HG03135 (cell line): Measurements from ENCODE around the gene PRR33.
"Not testable (repeated sequence)": the region's sequence is repeated elsewhere in the genome, so short reads cannot be mapped to it uniquely, and the experiment has no call there.

Source experiments
- ATAC-seq: cut with Tn5 transposase; IDR thresholded peaks from one replicate; pipeline ENCODE4 v1.9.1; 2021; ENCODE audit warnings: mild to moderate bottlenecking, moderate library complexity; ENCODE audit not compliant: unreplicated experiment

Gene PRR33

DNA sequence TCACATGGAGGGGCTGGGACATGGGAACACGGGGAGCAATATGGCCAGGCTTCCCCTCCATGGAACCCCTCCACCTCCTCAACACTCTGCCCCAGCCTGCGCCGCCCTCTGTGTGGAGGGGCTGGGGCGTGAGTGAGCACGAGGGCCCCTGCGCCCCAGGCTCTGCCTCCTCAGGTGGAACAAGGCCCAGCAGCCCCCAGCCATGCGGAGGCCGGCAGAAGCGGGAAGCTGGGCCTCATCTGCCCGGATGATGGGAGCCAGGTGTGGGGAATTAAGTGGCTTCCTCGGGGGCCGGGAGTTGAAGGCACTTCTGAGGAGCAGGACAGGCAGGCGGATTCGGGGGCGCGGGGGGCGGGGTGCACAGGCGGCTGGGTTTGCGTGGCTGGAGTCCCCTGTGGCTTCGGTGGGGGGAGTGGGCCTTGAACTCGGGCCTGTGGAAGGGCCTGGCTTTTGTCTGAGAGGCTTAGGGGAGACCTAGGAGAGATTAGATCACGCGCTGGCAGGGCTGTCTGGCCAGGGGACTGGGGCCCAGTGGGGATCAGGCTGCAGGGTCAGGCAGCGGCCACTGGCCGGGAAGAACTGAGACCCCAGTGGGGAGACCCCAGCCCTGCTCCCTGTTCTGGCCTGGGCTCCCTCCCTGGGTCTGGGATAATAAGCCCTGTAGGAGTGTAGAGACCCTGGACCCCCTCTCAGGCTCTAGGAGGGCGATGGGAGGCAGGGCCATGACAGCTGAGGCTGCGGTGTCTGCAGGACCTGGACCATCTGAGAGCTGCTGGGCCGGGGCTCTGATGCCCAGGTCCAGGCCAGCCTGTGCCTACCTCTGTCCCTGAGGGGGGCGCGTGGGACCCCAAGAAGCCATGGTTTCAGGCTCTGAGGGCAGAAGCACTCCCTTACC lies 13.3 kb downstream of the PRR33 start:
- ATAC-seq, result no peak

DNA sequence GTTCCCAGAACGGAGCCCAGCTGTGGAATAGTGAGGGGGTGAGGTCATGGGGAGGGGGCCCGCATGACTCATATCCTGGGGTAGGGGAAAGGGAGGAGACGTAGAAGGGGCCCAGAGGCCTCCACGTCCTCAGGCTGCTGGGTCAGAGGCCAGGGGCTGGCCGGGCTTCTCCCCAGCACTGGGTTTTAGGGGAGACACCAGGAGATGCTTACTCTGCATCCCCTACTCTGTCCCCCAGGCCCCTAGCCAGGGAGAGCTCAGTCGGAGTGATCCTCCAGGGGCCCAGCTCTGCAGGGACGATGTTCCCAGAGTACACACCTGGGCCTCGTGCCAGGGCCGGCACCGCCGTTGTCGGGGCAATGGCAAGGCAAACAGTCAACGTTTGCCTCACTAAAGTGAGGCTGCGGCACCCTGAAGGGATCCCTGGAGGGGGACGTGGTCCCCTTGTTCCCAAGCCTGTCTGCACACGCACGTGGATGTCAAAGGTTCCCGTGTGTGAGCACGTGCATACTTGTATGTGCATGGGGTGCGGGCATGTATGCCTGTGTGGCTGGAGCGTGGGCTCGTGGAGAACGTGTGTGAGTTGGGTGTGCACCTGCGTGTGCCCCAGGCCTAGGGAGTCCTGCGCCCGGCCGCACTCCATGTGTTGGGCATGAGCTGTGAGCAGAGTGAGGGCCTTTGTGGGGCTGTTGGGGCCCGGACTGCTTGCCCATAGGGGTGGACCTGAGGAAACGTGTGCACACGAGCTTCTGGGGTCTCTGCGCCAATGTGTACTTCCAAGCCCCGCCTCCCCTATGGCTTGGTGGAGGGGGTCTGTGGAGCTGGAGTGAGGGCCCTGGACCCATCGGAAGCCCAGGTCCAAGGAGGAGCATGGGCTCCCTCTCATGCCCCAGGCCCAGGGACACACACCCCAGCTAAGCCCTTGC lies 14.2 kb downstream of the PRR33 start:
- ATAC-seq, result no peak

DNA sequence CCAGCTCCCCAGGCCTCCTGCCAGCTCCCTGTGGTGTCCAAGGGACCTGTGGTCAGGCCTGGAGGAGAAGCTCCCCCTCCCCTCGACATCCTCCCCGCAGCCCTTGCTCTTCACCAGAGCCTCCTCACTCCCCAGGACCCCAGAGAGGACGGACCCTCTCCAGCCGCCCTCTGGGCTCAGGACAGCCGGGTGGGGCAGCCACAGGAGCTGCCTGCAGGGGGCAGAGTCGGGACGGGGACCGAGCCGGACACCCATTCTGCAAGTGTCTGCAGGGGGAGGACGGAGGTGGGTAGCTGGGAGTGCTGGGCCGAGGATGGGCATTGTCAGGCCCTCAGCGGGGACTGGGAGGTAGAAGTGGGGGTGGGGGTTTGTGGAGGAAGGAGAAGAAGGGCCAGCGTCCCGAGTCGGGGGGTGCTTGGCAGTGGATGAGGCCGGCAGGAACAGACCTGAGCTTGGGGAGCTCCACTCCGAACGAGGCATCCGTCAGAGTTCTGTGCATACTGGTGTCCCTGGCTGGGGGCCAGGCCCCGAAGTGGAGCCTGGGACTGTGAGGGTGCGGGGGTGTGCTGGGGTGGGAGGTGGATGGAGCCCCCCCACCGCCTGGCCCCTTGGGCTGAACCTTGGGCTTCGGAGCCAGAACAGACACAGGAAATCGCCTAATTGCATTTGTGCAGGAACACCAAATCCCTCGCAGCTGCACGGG lies 15.2 kb downstream of the PRR33 start:
- ATAC-seq, result no peak

- ATAC-seq, result not testable (repeated sequence)
Observed at GRCh38 chr11:1875851-1876301, 15.8 kb downstream of the PRR33 start.

DNA sequence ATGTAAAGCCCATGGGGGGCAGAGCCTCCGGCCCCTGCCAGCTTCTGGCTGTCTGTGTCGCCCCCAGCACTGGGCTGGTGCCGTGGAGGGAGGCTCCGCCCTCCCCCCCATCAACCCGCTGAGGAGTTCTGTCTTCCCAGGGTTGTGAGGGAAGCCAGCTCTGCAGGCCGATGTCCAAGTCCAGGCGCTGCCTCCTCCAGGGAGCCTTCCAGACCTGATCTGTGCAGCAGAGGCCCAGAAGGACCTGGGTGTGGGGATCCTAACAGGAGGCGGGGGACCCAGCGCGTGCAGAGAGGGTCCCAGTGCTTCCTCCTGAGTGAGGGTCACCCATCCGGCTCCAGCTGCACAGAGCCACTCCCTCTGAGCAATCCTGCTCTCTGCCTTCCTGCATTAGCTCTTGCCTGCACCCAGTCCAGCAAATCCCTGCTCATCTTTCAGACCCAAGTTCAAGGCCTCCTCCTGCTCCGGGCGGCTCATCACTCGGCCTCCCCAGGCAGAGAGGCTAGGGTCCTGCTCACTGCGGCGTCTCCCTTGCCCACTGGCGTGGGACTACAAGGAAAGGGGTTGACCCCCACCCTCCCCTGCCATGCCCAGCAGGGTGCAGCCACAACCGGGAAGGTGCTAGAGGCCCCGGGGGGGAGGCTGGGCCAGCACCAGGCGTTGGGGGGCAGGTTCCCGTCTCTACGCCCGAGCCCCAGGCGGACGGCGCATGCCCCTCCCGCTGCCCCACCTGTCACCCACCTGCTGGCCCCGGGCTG lies 16.4 kb downstream of the PRR33 start:
- no peak for ATAC-seq

DNA sequence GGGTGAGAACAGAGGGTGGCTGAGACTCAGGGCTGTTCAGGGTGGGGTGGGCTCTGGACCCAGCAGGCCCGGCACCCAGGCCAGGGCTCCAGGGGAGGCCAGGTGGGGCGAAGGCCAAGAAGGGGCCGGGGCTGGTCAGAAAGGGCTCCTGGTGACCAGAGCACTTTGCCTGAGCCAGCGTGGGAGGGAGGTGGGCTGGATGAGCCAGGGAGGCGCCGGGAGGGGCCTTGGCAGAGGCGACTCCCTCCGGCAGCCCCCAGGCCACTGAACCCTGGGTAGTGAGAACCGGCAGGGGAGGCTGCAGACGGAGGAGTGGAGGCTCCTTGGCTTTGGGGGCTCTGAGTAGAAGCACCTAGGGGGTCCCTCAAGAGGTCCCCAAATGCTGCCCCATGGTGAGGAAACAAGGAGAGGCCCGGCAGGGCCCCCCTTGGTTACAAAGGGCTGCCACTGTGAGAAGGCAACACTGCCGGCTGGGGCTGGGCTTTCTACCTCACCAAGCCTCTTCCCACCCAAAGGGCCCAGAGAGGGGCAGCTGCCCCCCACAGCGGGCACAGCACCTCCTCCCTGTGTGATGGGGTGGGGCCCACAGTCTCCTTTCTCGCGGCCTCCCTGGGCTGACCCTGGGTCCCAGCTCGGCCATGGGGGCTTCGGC lies 17.1 kb downstream of the PRR33 start:
- ATAC-seq, result not testable (repeated sequence)

DNA sequence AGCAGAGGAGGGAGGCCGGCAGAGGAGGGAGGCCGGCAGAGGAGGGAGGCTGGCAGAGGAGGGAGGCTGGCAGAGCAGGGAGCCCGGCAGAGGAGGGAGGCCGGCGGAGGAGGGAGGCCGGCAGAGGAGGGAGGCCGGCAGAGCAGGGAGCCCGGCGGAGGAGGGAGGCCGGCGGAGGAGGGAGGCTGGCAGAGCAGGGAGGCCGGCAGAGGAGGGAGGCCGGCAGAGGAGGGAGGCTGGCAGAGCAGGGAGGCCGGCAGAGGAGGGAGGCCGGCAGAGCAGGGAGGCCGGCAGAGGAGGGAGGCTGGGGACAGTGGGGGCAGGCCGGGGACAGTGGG lies 17.9 kb downstream of the PRR33 start:
- not testable (repeated sequence) for ATAC-seq

- ATAC-seq, result no peak
Observed at GRCh38 chr11:1873048-1873812, 18.5 kb downstream of the PRR33 start.

GRCh38 chr11:1872267-1872985 lies 19.3 kb downstream of the PRR33 start:
- no peak for ATAC-seq

DNA sequence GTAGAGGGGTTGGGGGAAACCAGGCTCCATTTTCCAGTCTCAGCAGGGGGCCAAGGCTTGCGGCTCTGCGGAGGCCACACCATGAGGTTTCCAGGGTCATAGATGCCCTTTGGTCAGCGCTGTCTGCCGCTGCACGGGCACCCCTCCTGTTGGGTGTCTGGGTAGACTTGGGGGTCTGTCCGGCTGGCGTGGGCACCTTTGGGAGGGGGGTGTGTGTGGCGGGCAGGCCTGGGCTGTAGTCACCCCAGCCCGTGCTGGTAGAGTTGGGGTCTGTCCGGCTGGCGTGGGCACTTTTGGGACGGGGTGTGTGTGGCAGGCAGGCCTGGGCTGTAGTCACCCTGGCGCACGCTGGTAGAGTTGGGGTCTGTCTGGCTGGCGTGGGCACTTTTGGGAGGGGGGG lies 20.2 kb downstream of the PRR33 start:
- no peak for ATAC-seq

- ATAC-seq, result no peak
Observed at GRCh38 chr11:1870721-1871466, 20.8 kb downstream of the PRR33 start.

- ATAC-seq, result no peak
Observed at GRCh38 chr11:1870326-1870696, 21.4 kb downstream of the PRR33 start.

- no peak for ATAC-seq
Observed at GRCh38 chr11:1869427-1870325, 22.0 kb downstream of the PRR33 start.

- ATAC-seq, result no peak
Observed at GRCh38 chr11:1868636-1869291, 22.9 kb downstream of the PRR33 start.

DNA sequence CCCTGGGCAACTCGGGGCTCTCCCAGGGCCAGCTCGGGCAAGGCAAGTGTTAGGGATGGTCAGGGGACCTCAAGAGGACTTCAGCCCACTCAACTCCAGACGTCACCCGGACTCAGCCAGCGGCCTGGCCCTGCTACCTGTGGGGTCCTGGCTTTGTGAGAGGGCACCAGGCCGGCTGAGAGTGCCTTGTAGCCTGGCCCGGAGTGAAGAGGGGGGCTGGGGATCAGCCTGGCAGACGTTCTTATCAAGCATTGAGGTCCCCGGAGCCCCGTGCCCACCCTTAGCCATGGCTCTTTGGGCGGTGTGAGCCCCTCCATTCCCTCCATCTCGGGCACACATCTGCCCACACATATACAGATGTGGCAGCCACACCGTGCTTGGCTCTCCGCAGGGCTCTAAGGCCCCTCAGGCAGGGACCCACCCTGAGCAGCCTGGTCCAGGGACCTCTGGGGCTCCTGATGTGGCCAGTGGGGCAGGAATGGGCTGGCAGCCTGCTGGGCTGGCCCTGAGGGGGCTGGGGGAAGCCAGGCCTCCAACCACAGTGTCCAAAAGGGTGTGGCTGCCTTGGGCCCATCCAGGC lies 23.5 kb downstream of the PRR33 start:
- ATAC-seq, result no peak

DNA sequence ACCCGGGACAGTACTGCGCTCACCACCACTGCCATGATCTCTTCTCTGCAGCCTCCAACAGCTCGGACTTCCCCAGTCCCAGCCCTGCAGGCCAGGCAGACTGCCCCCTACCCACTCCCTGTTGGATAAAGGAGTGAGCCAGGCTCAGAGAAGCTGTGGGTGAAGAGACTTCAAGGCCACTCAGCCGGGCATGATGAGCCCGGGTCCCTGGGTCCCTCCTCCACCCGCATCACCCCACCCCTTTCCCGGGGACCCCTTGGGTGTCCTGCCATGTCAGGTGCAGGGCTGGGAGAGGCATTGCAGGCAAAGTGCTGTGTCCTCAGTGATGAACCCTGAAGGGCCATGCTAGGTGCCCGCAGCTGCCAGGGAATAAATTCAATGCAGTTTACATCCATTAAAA lies 24.3 kb downstream of the PRR33 start:
- no peak for ATAC-seq
